ENCODE data around the gene ACOT7. TPM values are rescaled to one million over a fixed set of nuclear protein-coding genes. Genes with fewer than 3 reads are reported as not detected.

Gene ACOT7
- total and polyA plus RNA-seq, 2 of the 13 experiments (the other 11 are each of a cell fraction or from before 2014, with no cell fraction given) = 33.0 to 55.8 TPM

- no peak for TF ChIP-seq ZBTB49 (CRISPR knock-in tag; IDR thresholded peaks at IDR 0.05; ENCODE audit: borderline replicate concordance)
- TF ChIP-seq EP300 (IDR thresholded peaks at IDR 0.05; ENCODE audit: low read depth in 2 of 2, low read length in 2 of 2) = peak in 1 of 2 experiments; percentile 33; a peak in 1 of 4 replicates
- no peak for TF ChIP-seq EP300 (CRISPR knock-in tag; IDR thresholded peaks at IDR 0.05; ENCODE audit: borderline replicate concordance)
- no peak for TF ChIP-seq ZBTB37 (CRISPR knock-in tag; IDR thresholded peaks at IDR 0.05)
- TF ChIP-seq THRA (CRISPR knock-in tag; IDR thresholded peaks at IDR 0.05; ENCODE audit: borderline replicate concordance) = no peak
- TF ChIP-seq ZNF251 (CRISPR knock-in tag; IDR thresholded peaks at IDR 0.05) = no peak
- no peak for TF ChIP-seq ZNF768 (CRISPR knock-in tag; IDR thresholded peaks at IDR 0.05)
- no peak for TF ChIP-seq ZNF484 (CRISPR knock-in tag; IDR thresholded peaks at IDR 0.05; ENCODE audit: borderline replicate concordance, low read depth)
- TF ChIP-seq ZNF281 (CRISPR knock-in tag; IDR thresholded peaks at IDR 0.05; ENCODE audit: borderline replicate concordance) = 0 out of 2 replicates have a peak, but pooled peaks have one; percentile 38
- no peak for TF ChIP-seq KLF6 (CRISPR knock-in tag; IDR thresholded peaks at IDR 0.05)
- no peak for TF ChIP-seq POLR2AphosphoS2 (IDR thresholded peaks at IDR 0.05; ENCODE audit: low read depth, low read length)
- peak; percentile 71 for TF ChIP-seq ZBTB33 (CRISPR knock-in tag; IDR thresholded peaks at IDR 0.05)
- no peak for TF ChIP-seq RORA (CRISPR knock-in tag; IDR thresholded peaks at IDR 0.05)
- TF ChIP-seq PAWR (CRISPR knock-in tag; IDR thresholded peaks at IDR 0.05; ENCODE audit: borderline replicate concordance) = no peak
- no peak for TF ChIP-seq BORCS8-MEF2B (CRISPR knock-in tag; IDR thresholded peaks at IDR 0.05)
- no peak for TF ChIP-seq NONO (IDR thresholded peaks at IDR 0.05)
- no peak for TF ChIP-seq NONO (CRISPR knock-in tag; conservative IDR thresholded peaks at IDR 0.05)
- TF ChIP-seq TAF1 (CRISPR knock-in tag; IDR thresholded peaks at IDR 0.05) = no peak
- TF ChIP-seq ERF (CRISPR knock-in tag; IDR thresholded peaks at IDR 0.05) = no peak
- peak; percentile 61 for TF ChIP-seq MAX (IDR thresholded peaks at IDR 0.05)
Measured at GRCh38 chr1:6294890-6295556, 98.5 kb downstream of the ACOT7 start (continued).

All from HepG2 (cell line).